ENCODE data around the gene GOLIM4.

- TF ChIP-seq, protein P1, sequence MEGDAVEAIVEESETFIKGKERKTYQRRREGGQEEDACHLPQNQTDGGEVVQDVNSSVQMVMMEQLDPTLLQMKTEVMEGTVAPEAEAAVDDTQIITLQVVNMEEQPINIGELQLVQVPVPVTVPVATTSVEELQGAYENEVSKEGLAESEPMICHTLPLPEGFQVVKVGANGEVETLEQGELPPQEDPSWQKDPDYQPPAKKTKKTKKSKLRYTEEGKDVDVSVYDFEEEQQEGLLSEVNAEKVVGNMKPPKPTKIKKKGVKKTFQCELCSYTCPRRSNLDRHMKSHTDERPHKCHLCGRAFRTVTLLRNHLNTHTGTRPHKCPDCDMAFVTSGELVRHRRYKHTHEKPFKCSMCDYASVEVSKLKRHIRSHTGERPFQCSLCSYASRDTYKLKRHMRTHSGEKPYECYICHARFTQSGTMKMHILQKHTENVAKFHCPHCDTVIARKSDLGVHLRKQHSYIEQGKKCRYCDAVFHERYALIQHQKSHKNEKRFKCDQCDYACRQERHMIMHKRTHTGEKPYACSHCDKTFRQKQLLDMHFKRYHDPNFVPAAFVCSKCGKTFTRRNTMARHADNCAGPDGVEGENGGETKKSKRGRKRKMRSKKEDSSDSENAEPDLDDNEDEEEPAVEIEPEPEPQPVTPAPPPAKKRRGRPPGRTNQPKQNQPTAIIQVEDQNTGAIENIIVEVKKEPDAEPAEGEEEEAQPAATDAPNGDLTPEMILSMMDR (IDR thresholded peaks at IDR 0.05), result no peak
- TF ChIP-seq POLR2A (IDR thresholded peaks at IDR 0.05), result no peak
These were observed 27.8 kb upstream of the GOLIM4 start for GRCh38 chr3:168123201-168124176.
